Globus pallidus (tissue), 1 donor: ENCODE measurements around the gene MAP2K3.

Experiments
- DNase-seq: peaks from one replicate; pipeline ENCODE4 v3.0.0-alpha.2; 2015; ENCODE audit warnings: low spot score

MAP2K3 gene

GRCh38 chr17:21282850-21283249 lies 1.7 kb upstream of the MAP2K3 start:
- DNase-seq = no peak

DNA sequence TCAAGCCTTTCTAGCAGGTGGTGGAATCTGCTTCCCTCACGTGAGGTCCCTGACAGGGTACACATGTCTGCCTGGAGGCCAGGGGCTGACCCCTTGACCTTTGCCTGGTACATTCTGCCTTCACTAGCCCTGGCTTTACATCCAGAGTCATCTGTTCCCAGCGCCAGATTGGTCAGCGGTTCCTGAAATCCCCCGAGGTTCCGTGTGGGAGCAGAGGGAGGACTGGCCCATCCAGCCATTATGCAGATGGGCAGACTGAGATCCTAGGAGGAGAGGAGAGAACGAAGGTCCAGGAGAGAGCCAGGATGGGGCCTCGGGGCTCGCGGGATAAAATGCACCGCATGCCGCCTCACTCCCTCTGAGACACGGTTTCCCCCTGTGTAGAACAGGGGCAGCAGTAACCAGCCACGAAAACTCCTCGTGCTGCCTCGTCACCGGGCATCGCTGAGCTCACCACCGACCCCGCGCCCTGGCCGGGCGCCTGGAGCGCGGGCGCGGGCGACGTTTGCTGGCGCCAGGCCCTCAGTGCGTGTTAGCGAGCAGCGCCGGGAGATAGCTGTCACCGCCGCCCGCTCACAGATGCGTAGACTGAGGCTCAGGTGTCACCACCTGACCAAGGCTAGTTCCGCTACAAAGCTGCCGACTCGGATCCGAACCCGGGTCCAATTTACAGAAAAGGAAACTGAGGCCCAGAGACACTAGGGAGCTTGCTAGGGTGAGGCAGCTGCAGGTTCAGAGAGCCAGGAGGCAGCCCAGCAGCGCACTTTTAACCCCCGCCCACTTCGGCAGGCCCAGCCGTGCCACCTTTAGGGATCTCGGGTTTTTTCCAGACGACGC lies 811 bp upstream of the MAP2K3 start:
- DNase-seq = no peak

- peak; percentile 37 for DNase-seq
Measured at GRCh38 chr17:21285164-21286065, 904 bp downstream of the MAP2K3 start.

DNA sequence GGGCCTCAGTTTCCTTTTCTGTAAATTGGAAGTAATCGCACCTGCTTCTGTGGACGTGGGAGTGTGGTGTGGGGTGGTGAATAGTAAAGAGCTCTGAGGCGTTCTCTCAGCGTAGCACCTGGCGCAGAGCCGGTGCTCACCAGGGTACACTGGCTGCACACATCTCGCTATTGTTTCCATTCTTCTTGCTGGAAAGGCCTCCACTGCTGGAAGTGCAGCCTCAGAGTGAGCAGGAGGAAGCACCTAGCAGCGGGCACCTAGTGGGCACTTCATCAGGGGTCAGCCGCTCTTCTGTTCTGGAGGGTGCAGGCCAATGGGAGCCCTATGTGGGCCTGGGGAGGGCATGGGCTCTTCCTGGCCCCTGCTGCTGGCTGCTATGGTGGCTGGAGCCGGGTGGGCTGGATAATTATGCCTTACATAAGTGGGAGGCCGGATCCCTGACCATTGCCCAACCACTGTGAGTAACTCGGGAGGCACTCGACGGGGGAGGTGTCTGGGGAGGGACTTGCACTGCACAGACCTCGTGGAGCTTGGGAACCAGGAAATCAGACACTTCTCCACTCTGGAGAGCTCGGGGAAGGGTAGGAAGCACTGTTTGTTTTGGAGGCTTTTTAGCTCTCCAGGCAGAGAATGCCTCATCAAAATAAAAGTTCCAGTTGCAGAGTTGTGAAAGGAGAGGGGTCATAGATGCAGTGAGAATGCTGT lies 1.7 kb downstream of the MAP2K3 start:
- DNase-seq = no peak

DNA sequence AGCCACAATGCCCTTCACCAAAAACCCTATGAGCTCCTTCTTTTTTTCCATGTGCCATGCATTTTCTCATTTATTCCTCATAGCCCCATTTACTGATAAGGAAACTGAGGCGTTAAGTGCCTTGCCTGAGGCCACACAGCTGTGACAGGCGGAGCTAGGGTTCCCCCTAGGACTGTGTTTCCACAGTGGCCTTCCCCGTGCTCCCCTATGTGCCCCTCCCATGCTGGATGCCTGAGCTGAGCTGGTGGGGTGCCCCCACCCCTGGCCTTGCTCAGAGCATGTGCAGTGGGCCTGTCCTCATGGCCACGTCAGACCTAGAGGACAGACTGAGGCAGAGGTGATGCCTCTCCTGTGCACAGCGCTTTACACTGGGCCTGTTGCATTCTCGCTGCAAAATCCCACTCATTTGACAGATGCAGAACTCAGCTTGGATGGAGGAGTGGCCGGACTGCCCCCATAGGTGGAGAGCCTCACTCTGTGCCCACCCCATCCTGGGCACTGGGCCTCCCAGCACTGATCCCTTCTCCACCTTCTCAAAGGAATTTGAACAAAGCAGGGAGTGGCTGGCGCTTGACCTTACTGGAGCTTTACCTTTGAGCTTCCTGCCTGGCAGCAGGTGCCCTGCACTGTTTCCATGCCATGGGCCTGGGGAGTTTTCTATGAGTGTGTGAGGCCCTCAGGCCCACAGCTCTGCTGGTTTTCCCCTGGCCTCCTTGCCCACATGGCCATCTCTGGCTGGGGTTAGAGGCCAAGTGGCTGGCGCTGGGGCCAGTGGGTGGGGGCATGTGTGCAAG lies 2.6 kb downstream of the MAP2K3 start:
- no peak for DNase-seq

GRCh38 chr17:21287703-21288449 lies 3.4 kb downstream of the MAP2K3 start:
- peak; percentile 81 for DNase-seq

- DNase-seq = no peak
Measured at GRCh38 chr17:21288571-21289017, 4.1 kb downstream of the MAP2K3 start.

GRCh38 chr17:21289175-21289901 lies 4.8 kb downstream of the MAP2K3 start:
- no peak for DNase-seq

- DNase-seq = no peak
Measured at GRCh38 chr17:21289902-21290571, 5.5 kb downstream of the MAP2K3 start.

- no peak for DNase-seq
Measured at GRCh38 chr17:21291357-21291756, 6.8 kb downstream of the MAP2K3 start.

DNA sequence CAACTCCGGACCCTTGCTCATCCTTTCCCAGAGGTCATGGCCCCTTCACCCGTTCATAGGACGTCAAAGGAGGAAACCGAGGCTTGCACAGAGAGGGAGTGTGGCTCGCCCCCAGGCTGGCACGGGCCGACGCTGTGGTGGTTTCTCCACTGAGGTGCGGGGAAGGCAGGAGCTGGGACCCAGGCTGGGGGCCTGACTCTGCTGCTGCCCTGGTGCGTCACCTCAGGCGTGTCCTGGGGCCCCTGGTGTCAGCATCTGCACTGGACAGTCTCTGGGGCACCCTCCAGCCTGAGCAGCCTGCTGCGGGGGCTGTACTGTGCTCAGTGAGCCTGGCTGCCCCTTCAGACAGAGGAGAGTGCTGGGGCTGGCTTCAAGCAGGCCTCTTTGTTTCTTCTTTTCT lies 7.4 kb downstream of the MAP2K3 start:
- no peak for DNase-seq

- no peak for DNase-seq
Measured at GRCh38 chr17:21292867-21293830, 8.6 kb downstream of the MAP2K3 start.

GRCh38 chr17:21293831-21294210 lies 9.3 kb downstream of the MAP2K3 start:
- DNase-seq = no peak

GRCh38 chr17:21294321-21295035 lies 10.0 kb downstream of the MAP2K3 start:
- DNase-seq = no peak

DNA sequence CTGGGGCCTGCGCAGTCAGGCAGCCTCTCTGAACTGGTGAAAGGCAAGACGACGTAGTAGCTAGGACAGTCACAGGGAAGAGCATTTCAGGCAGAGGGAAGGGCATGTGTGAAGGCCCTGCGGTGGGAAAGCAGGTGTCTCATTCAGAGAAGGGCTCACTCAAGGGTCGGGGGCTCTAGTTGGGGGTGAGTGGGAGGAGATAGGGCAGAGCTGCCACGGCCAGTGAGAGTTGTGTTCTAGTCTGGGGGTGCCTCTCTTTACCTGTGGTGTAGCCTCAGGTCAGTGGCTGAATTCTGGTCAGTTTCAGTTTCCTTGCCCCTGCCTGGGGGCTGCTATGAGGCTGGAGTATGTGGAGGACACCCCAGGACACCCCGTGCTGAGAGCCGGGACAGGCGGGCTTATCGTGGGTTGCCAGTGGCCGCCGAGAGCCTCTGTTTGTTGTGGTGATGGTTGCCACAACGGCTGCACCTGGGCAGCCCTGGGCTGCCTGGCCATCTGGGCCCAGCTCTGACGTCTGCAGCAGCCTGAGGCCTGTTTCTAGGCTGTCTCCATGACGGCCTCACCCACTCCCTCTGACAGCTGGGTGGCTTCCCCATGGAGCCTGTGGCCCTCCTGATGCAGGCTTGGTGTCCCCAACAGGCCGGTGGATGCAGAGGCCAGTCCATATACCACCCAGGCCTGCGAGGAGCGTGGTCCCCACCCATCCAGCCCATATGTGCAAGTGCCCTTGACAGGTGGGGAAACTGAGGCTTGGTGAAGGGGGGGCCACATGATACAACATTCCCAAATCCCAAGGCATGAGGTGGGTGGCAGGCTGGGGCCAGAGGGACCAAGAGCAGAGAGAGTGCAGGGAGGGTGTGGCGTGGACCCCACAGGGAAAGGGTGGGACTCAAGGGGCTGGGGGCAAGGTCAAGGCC lies 10.8 kb downstream of the MAP2K3 start:
- no peak for DNase-seq
